T-helper 1 cell treated with Interleukin-12 subunit alpha and Interleukin-12 subunit beta and Interleukin-4 antibody, amounts not matched to agents 30 μg/mL and 1 μg/mL, for 36 hours (primary cell): ENCODE results near the gene HMGCS2.
A peak's percentile ranks its signal among the peaks of the same experiment; 100 is the strongest.

Source experiments
- H3K27ac Mint-ChIP-seq: one replicate; pipeline ENCODE4 v1.8.0; 2021; ENCODE audit warnings: mild to moderate bottlenecking, mixed read lengths
- H3K27me3 Mint-ChIP-seq: one replicate; pipeline ENCODE4 v1.8.0; 2021; ENCODE audit warnings: low read depth, mixed read lengths
- H3K36me3 Mint-ChIP-seq: one replicate; pipeline ENCODE4 v1.8.0; 2021; ENCODE audit warnings: low read depth, mixed read lengths
- H3K4me1 Mint-ChIP-seq: one replicate; pipeline ENCODE4 v1.8.0; 2021; ENCODE audit warnings: low read depth, mixed read lengths
- H3K4me3 Mint-ChIP-seq: one replicate; pipeline ENCODE4 v1.8.0; 2021; ENCODE audit warnings: mild to moderate bottlenecking, moderate library complexity, mixed read lengths
- H3K9me3 Mint-ChIP-seq: one replicate; pipeline ENCODE4 v1.8.0; 2021; ENCODE audit warnings: mixed read lengths

Gene HMGCS2

GRCh38 chr1:119737040-119737682 is 31.5 kb downstream of the HMGCS2 start:
- no peak overlapping the region for H3K27ac Mint-ChIP-seq

DNA sequence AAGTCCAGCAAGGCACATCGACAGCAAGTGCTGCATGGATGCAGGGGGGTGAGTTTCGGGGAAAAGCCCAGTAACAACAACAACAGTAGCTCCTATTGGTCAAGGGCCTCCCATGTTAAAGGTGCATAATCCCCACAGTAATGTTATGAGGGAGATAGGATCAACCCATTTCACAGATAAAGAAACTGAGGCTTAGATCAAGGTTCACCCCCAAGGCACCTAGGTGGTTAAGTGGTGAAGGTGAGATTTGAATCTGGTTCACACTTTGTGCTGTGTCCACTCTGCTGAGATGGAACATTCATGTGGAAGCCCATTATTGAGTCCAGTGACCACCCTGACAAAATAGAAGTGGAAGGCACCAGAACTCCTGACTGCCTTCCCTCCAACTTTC is 32.1 kb downstream of the HMGCS2 start:
- peaks cover 21% of the 10 kb centered on the region for H3K36me3 Mint-ChIP-seq
- no peaks in the 10 kb centered on the region for H3K27me3 Mint-ChIP-seq
- no peaks in the 10 kb centered on the region for H3K9me3 Mint-ChIP-seq
- H3K4me1 Mint-ChIP-seq, result peaks cover 2% of the 10 kb centered on the region
- H3K4me3 Mint-ChIP-seq, result no peak overlapping the region
- no peak overlapping the region for H3K27ac Mint-ChIP-seq

More at GRCh38 chr1:119737040-119737682, 31.5 kb downstream of the HMGCS2 start:
- Mint-ChIP-seq H3K27me3 (no peaks in the 10 kb centered on the region), H3K4me3 (no peak overlapping the region), H3K9me3 (no peaks in the 10 kb centered on the region), H3K36me3 (peaks cover 21% of the 10 kb centered on the region), H3K4me1 (peaks cover 2% of the 10 kb centered on the region)

- Mint-ChIP-seq H3K36me3 (peaks cover 21% of the 10 kb centered on the region), H3K4me3 (no peak overlapping the region), H3K9me3 (no peaks in the 10 kb centered on the region), H3K27ac (no peak overlapping the region), H3K4me1 (peaks cover 4% of the 10 kb centered on the region), H3K27me3 (no peaks in the 10 kb centered on the region)
Measured at GRCh38 chr1:119735217-119735616, 33.5 kb downstream of the HMGCS2 start.

GRCh38 chr1:119733754-119734153 is 35.0 kb downstream of the HMGCS2 start:
- peaks cover 25% of the 10 kb centered on the region for H3K36me3 Mint-ChIP-seq
- H3K27ac Mint-ChIP-seq, result no peak overlapping the region

DNA sequence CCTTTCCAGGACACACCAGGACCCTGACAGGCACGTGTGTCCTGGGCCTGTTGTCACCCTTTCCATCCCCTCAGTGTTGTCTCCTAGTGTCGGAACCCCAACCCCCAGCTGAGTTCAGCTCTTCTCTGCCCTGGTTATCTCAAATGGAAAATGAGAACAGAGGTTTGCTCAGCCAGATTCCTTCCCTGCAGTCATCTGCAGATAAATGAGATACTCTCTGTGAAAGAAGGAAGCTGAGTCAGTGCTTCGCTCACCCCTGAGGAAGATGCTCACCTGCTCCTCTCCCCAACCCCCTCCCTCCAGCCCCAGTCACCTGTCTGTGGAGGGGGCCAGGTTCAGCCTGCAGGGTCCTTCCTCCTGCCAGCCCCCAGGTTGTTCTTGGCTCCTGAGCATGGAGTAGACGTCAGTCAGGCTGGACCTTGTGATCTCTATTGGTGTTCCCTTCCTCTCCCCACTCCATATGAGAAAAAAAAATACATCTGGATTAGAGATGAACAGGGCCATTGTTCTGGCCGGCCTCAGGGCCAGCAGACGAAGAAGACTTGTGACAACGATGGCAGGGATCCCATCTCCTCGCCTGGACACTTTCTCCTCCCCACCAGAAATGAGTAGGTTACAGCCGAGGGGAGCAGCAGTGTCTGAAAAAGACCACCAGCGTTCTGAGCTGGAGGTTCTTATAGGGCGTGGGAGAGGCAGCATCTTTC is 36.1 kb downstream of the HMGCS2 start:
- H3K4me3 Mint-ChIP-seq, result no peak overlapping the region
- no peaks in the 10 kb centered on the region for H3K27me3 Mint-ChIP-seq
- H3K9me3 Mint-ChIP-seq, result no peaks in the 10 kb centered on the region
- H3K4me1 Mint-ChIP-seq, result peaks cover 8% of the 10 kb centered on the region
- H3K36me3 Mint-ChIP-seq, result peaks cover 29% of the 10 kb centered on the region
- no peak overlapping the region for H3K27ac Mint-ChIP-seq

More at GRCh38 chr1:119733754-119734153, 35.0 kb downstream of the HMGCS2 start:
- H3K4me3 Mint-ChIP-seq, result no peak overlapping the region
- H3K27me3 Mint-ChIP-seq, result no peaks in the 10 kb centered on the region
- peaks cover 4% of the 10 kb centered on the region for H3K4me1 Mint-ChIP-seq
- H3K9me3 Mint-ChIP-seq, result no peaks in the 10 kb centered on the region

DNA sequence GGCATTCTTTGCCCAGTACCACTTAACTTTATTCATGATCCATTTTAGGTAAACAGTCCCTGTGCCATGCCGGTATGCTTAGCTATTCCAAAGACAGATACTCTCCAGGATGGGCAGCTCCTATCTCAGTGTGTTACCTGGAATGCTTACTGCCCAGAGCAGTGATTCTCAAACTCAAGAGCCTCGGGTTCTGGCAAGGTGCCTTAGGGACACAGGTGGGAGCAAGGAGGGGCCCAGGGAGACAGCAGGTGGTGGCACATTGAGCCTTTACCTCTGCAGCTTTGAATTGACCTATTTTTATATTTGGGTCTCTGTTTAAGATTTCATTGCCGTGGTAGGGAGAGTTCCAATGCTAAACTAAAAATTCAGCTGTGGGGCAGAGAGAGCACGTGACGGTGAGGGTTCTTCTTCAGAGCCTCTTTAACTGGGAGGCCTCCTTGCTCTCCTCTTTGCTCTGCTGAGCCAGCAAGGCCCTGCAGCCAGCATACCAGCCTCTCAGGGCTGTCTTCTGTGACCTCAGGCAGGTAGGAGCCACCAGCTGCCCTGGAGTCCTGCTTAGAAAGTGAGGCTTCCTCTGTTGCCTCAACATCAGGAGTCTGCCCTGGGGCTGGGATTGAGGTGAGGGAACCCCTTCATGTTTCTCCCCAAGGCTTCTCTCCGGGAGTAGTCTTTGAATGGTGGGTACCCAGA is 36.8 kb downstream of the HMGCS2 start:
- H3K27me3 Mint-ChIP-seq, result no peaks in the 10 kb centered on the region
- no peak overlapping the region for H3K4me3 Mint-ChIP-seq
- H3K4me1 Mint-ChIP-seq, result peaks cover 8% of the 10 kb centered on the region
- no peak overlapping the region for H3K27ac Mint-ChIP-seq
- peaks cover 29% of the 10 kb centered on the region for H3K36me3 Mint-ChIP-seq
- no peaks in the 10 kb centered on the region for H3K9me3 Mint-ChIP-seq

- Mint-ChIP-seq H3K27ac (no peak overlapping the region), H3K9me3 (no peaks in the 10 kb centered on the region), H3K27me3 (no peaks in the 10 kb centered on the region), H3K4me1 (peaks cover 8% of the 10 kb centered on the region), H3K4me3 (no peak overlapping the region), H3K36me3 (peaks cover 30% of the 10 kb centered on the region)
Measured at GRCh38 chr1:119731060-119731459, 37.6 kb downstream of the HMGCS2 start.

DNA sequence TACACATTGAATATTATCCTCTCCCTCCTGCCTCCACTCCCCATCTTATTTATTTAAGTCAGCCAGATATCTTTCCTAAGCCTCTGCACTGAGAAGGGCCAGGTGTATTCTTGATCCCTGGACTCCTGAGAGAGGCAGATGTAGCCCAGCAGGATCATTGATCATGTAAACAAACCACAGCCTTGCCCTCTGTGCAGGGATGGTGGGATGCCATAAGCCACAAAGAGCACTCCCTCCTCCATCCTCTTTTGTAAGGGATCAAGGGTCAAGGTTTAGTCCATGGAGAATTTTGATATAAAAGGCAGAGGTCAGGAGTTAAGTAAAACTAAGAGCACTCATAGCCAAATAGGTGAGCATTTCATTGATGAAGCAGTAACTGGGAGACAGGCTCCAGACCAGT is 39.7 kb downstream of the HMGCS2 start:
- Mint-ChIP-seq H3K36me3 (peaks cover 36% of the 10 kb centered on the region), H3K9me3 (no peaks in the 10 kb centered on the region), H3K4me1 (peaks cover 14% of the 10 kb centered on the region), H3K27me3 (no peaks in the 10 kb centered on the region), H3K27ac (no peak overlapping the region), H3K4me3 (no peak overlapping the region)

DNA sequence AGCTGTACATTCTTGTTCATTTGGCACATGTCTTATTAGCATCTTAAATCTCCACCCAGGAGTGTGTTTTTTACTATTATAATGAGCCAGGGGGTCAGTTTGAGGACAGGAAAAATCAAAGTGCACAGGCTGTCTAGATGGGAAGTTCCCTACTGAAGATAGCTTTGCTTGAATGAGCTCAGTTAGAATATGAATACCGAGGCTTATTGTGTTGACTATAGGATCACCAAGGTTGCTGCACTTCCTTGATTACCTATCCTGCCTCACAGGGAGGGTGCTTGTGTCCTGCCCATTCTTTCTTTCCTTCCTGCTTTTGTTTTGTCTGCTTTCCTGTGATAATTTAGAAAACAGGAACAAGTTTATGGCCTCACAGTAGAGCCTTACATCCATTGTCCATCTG is 40.7 kb downstream of the HMGCS2 start:
- Mint-ChIP-seq H3K27ac (no peak overlapping the region), H3K27me3 (no peaks in the 10 kb centered on the region), H3K4me3 (no peak overlapping the region), H3K9me3 (no peaks in the 10 kb centered on the region), H3K4me1 (peaks cover 14% of the 10 kb centered on the region), H3K36me3 (peaks cover 36% of the 10 kb centered on the region)

- Mint-ChIP-seq H3K4me1 (peaks cover 13% of the 10 kb centered on the region), H3K27me3 (no peaks in the 10 kb centered on the region), H3K36me3 (peaks cover 39% of the 10 kb centered on the region), H3K27ac (peak overlapping the region; percentile 64), H3K4me3 (no peak overlapping the region), H3K9me3 (no peaks in the 10 kb centered on the region)
Measured at GRCh38 chr1:119725626-119726025, 43.1 kb downstream of the HMGCS2 start.

DNA sequence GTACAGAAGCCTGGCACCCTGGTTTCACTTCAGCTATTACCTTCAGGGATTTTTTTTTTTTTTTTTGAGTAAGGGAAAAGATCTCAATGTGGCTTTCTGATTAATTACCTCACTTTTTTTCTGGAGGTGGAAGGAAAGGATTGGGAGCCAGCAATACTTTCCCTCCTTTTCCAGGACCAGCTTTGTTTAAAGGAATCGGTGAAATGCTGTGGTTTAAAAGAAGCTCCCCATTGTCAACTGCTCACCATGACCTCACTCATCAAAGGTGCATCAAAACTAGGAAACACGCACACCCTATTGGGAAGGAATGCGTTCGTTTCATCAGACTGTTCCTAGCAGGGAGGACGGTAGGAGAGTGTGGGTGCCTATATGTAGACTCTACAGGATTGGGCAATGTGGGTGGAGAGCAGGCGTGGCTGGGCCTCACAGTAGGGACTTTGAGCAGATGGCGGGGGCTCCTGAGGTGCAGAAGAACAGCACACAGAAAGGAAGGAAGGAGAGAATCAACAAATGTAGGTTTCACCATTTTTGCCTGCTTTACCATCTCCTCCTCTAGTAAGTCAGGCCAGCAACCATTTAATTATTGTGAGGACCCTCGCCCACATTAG is 44.0 kb downstream of the HMGCS2 start:
- Mint-ChIP-seq H3K27ac (no peak overlapping the region), H3K4me3 (no peak overlapping the region), H3K9me3 (no peaks in the 10 kb centered on the region), H3K36me3 (peaks cover 39% of the 10 kb centered on the region), H3K4me1 (peaks cover 14% of the 10 kb centered on the region), H3K27me3 (no peaks in the 10 kb centered on the region)

DNA sequence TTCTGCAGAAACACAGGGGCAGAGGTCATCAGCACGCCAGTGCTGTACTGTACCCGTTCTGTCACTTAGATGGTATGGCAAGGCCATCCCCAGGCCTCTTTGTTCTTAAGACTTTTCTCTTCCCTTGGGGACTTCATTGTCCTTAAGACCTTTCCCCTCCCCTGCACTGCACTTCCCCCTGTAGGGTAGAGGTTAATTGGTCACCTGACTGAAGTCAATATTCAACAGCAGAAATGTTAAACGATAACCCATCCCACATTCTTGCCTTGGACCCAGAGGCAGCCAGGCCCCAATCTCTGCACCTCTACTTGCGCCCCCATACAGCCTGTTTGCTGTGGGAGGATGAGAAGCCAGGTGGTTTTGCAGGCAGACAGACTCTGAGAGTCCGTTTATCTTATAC is 46.8 kb downstream of the HMGCS2 start:
- Mint-ChIP-seq H3K27ac (no peak overlapping the region), H3K36me3 (peaks cover 27% of the 10 kb centered on the region)

GRCh38 chr1:119720866-119721440 is 47.8 kb downstream of the HMGCS2 start:
- H3K27me3 Mint-ChIP-seq, result no peaks in the 10 kb centered on the region
- H3K27ac Mint-ChIP-seq, result no peak overlapping the region
- H3K4me3 Mint-ChIP-seq, result no peak overlapping the region
- H3K36me3 Mint-ChIP-seq, result peaks cover 24% of the 10 kb centered on the region
- no peaks in the 10 kb centered on the region for H3K9me3 Mint-ChIP-seq
- peaks cover 22% of the 10 kb centered on the region for H3K4me1 Mint-ChIP-seq

More for the DNA sequence above, 46.8 kb downstream of the HMGCS2 start:
- Mint-ChIP-seq H3K9me3 (no peaks in the 10 kb centered on the region), H3K27me3 (no peaks in the 10 kb centered on the region), H3K4me3 (no peak overlapping the region), H3K4me1 (peaks cover 15% of the 10 kb centered on the region)

DNA sequence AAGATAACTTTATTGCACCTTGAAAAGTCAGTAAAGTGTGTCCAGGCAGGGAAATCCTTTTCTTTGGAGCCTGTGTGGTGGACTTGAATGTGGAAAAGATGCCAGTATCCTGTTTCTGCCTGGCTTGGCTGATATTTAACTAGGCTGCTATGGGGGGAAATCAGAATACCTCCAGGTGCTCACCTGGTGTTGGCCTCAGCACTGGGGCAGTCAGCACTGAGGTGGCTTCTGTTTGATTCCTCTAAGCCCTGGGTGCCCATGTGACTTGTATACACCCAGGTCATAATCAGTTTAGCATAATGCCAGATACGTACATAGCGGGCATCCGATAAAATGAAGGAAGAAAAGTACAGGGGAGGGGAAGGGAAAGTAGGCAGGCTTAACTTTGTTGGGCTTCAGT is 49.7 kb downstream of the HMGCS2 start:
- Mint-ChIP-seq H3K4me1 (peaks cover 30% of the 10 kb centered on the region), H3K9me3 (no peaks in the 10 kb centered on the region), H3K4me3 (no peak overlapping the region), H3K36me3 (peaks cover 13% of the 10 kb centered on the region), H3K27ac (no peak overlapping the region), H3K27me3 (no peaks in the 10 kb centered on the region)
